GM18907 (cell line): Measurements from ENCODE around the gene SLC29A1.
A peak's percentile ranks its signal among the peaks of the same experiment; 100 is the strongest.
"Not testable (repeated sequence)": the region's sequence is repeated elsewhere in the genome, so short reads cannot be mapped to it uniquely, and the experiment has no call there.

ENCODE experiments used
- ATAC-seq: cut with Tn5 transposase; IDR thresholded peaks from one replicate; pipeline ENCODE4 v1.9.1; 2021; ENCODE audit warnings: mild to moderate bottlenecking, moderate library complexity; ENCODE audit not compliant: unreplicated experiment

SLC29A1 gene

DNA sequence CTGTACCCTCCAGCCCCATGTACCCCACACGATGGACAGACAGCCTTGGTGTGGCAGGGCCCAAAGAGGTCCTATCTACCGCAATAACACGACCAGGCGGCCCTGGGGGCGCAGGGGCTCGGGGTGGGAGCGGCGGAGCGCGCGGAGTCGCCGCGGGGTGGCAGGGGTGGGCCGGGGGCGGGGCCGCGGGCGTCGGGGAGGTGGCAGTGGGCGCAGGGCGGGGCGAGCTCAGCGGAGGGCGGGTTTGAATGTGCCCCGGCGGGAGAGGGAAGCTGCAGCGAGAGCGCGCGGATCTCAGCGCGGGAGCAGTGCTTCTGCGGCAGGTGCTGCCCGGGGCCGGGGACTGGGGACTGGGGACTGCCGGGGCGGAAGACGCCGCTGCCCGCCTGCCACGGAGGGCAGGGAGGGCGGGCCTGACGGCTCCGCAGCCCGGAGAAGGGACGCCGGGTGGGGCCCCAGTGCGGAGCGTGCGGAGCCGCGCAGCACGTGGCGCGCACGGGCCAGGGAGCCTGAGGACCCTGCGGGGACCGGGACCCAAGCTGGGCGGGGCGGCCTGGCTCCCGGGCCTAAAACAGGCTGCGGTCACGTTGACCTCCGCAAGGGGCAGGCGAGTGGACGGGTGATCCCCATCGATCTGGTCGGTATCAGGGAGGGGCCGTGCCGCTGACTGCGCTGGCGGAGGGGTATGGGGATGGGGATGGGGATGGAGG lies at the start of gene SLC29A1:
Gene SLC29A1, plus strand, starts transcription at position 277 of the 710 bp plus-strand sequence. CDS start 3,719 bp downstream, outside the sequence.
- ATAC-seq: peak; percentile 46

DNA sequence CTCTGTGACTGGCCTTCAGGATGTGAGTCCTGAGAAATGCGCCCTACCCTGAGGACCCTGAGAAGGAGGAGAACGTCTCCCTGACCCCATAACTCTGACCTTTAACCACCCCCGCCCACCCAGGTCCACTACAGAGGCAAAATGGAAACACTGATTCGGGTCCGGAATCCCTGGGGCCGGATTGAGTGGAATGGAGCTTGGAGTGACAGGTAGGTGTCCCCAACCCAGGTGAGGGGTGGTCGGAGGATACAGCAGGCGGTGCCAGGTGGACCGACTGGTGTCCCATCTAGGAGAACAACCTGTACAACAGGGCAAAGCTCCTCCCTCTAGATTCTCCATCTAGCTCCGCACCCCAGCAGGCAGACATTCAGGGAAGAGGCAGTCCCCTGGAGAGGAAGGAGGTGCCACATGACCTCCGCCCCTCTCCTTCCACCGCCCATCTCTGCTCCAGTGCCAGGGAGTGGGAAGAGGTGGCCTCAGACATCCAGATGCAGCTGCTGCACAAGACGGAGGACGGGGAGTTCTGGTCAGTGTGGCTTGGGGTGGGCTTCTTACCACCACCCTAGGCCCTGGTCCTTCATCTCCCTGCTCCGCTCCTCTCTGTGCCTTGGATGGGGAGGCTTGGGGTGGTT lies 47.1 kb upstream of the SLC29A1 start:
- peak; percentile 1 for ATAC-seq

DNA sequence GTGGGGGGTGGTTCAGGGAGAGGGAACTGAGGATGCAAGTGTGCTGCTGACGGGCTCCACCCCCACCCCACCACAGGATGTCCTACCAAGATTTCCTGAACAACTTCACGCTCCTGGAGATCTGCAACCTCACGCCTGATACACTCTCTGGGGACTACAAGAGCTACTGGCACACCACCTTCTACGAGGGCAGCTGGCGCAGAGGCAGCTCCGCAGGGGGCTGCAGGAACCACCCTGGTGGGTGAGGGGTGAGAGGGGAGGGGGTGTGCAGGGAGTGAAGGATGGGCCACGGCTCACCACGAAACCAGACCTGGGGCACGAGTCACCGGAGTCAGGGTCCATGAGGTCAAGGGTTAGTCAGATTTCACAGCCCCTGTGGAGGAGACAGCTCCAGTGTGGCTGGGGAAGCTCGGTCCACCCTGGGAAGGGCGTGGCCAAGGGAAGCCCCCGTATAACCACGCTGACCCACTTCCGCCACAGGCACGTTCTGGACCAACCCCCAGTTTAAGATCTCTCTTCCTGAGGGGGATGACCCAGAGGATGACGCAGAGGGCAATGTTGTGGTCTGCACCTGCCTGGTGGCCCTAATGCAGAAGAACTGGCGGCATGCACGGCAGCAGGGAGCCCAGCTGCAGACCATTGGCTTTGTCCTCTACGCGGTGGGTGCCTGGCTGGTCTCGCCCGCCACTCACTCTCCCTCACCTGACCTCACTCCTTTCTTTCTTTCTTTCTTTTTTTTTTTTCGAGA lies 46.5 kb upstream of the SLC29A1 start:
- peak; percentile 69 for ATAC-seq

DNA sequence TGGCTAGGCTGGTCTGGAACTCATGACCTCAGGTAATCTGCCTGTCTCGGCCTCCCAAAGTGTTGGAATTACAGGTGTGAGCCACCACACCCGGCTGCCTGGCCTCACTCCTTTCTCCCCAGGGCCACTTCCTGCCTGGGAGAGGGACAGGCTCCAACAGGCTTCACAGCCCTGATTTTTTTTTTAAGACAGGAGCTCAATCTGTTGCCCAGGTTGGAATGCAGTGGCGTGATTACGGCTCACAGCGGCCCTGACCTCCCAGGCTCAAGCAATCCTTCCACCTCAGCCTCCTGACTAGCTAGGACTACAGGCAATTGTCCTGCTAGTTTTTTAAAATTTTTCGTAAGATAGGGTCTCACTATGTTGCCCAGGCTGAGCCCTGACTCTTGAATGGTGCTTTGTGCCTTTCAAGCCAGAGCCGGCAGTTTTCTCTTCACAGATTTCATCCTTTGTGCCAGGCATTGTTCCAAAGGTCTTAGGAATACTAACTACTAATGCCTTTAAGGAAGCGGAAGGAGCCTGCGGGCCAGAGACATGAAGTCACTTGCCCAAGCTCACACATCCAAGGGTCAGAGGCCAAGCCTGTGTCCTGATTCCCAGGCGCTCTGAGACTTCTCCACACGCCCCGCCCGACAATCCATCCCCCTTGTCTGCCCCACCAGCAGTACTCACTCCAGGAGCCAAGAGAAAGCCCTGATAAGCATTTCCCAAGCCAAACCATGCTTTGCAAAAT lies 45.5 kb upstream of the SLC29A1 start:
- no peak for ATAC-seq

DNA sequence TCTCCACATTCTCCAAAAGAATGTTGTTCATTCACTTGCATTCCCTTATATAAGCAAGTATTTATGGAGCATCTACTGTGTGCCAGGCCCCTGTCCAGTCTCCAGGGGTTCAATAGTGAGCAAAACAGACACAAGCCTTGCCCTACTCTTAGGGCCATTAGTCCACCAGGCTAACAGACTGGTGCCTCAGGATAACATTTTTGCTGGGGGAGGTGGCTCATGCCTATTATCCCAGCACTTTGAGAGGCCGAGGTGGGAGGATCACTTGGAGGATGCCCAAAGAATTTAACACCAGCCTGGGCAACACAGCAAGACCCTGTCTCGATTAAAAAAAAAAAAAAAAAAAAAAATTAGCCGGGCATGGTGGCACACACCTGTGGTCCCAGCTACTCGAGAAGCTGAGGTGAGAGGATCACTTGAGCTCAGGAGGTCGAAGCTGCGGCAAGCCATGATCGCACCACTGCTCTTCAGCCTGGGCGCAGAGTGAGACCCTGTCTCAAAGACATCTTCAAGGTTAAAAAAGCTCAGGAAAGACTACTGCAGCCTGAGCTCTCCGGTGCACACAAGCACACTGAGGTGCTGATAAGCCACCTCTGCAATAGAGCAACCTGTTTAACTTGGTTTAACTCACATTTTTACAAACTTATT lies 44.8 kb upstream of the SLC29A1 start:
- no peak for ATAC-seq

DNA sequence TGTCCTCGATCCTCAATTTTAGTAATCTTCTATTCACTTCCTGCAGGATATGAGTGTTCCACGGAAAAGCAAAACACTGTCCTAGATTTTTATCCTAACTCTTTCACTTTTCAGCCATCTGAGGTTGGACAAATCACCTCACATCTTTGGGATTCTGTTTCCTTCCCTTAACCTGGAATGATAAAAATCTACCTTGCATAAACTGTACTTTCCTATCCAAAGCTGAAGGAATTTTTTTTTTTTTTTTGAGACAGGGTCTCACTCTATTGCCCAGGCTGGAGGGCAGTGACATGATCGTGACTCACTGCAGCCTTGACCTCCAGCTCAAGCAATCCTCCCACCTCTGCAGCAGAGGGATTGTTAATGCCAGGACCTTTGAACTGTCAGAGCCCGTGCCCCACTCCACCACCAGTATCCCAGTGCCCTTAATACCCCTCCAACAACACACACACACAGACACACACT lies 44.3 kb upstream of the SLC29A1 start:
- ATAC-seq: no peak

DNA sequence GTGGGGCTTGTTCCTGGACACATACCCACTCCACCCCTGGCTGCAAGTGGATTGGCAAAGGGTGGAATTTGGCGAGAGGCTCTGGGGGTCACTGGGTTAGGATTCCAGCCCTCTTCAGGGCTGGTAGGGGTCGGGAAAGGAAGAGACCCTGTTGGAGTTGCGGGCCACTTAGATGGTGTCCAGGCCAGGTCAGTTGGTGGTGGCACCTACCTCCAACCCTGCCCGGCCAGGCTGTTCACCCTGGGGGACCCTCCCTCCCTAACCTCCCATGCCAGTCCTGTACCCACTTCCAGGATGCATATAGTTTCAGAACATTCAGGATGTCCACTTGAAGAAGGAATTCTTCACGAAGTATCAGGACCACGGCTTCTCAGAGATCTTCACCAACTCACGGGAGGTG lies 43.7 kb upstream of the SLC29A1 start:
- ATAC-seq: no peak

DNA sequence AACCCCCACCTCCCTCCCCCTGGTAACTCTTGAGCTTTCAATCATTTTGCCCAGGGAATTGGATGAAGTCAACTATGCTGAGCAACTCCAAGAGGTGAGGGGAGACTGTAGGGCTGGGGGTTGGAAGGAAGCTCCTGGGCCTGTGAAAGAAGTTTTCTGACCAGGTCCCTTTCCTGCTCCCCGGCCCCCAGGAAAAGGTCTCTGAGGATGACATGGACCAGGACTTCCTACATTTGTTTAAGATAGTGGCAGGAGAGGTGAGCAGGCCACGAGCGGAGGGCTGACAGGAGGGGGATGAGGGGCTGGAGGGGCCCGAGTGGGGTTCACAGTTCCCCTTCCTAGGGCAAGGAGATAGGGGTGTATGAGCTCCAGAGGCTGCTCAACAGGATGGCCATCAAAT lies 43.0 kb upstream of the SLC29A1 start:
- ATAC-seq: no peak

DNA sequence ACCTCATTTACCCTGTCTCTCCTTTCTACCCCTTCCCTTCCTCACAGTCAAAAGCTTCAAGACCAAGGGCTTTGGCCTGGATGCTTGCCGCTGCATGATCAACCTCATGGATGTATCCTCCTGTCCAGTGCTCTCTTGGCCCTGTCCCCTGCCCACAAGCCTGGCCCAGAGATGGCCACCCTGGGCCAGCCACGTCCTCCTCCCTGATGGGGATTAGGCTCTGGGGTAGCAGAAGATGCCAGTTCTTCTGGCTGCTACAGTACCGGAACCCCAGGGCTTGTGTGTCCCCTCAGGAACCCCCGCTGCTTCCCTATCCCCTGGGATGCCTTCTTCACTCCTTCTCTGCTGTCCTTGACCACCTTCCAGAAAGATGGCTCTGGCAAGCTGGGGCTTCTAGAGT lies 42.5 kb upstream of the SLC29A1 start:
- no peak for ATAC-seq

DNA sequence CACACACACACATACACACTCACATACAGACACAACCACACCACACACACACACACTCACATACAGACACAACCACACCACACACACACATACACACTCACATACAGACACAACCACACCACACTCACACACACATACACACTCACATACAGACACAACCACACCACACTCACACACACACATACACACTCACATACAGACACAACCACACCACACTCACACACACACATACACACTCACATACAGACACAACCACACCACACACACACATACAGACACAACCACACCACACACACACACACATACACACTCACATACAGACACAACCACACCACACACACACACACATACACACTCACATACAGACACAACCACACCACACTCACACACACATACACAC lies 41.6 kb upstream of the SLC29A1 start:
- not testable (repeated sequence) for ATAC-seq

DNA sequence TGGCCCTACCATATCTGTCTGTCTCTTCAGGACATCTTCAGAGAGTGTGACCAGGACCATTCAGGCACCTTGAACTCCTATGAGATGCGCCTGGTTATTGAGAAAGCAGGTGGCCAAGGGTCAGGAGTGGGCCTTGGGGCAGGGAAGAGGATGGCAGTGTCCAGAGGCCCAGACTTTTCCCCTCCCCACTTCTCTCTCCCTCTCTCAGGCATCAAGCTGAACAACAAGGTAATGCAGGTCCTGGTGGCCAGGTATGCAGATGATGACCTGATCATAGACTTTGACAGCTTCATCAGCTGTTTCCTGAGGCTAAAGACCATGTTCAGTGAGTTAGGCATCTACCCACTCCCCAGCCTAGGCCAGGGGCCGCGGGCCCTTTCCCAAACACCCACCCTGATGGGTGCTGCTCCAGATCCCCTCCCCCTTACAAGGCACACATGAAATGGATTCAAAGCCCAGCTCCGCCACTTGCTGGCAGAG lies 40.4 kb upstream of the SLC29A1 start:
- no peak for ATAC-seq

DNA sequence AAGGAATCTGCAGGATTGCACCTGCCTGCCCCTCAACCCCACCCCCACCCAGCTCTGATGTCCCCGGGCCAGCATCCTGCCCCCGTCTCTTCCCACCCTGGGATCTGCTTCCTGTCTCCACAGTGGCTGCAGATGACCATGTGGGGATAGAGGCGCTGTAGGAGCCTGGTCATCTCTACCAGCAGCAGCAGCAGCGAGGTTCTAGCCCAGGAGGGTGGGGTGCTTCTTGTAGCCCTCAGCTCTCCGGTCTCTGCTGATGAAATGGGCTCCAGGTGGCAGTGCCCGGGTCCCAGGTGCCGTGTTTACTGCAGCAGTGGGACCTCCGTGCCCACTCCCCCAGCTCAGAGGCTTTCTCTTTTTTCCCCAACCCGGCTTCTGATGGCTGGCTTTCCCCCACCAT lies 39.6 kb upstream of the SLC29A1 start:
- ATAC-seq: no peak

DNA sequence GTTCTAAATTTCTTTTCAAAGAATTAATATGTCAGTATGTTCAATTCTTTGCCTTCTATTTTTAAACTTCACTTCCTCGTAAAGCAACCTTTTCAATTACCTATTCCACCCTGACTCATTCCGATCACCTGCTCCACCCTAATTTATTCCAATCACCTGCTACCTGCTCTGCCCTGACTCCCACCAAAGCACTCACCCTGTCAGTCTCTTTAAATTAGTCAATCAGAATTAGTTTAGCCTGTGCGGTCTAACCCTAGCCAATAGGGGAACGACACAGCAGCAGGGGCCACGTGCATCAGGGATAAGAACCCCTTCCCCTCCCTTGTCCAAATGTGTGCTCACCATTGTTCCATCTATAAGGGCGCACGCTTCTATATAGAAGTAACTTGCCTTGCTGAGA lies 38.0 kb upstream of the SLC29A1 start:
- ATAC-seq: not testable (repeated sequence)

DNA sequence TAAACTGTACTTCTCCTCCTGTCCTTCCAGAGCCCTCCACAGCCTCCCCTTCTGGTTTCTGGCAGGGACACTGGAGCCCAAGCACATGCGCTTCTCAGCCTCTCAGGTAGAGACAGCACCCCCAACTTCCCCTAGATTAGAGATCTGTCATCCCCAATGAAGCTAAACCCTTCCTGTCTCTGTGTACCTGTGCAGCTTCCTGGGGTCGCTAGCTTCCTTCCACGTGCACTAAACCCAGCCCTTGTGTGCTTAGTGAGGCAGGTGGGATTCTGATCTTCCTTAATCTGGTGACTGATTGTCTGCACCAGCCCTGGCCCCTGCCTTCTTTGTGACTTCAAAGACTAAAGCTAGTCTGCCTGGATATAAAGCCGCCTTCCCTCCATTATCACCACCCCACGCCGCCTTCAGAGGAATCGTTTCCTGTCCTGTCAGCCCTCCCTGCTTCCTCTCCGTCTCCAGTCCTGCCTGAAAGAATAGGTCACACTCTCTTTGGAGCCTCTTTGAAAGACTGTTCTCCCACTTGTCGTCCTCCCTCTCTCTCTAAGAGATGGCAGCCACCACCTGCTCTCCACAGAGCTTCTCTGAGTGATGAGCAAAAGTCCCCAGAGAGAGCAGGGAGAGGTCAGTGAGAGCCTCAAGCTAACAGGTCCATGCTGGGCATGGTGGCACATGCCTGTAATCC lies 37.3 kb upstream of the SLC29A1 start:
- ATAC-seq: no peak

DNA sequence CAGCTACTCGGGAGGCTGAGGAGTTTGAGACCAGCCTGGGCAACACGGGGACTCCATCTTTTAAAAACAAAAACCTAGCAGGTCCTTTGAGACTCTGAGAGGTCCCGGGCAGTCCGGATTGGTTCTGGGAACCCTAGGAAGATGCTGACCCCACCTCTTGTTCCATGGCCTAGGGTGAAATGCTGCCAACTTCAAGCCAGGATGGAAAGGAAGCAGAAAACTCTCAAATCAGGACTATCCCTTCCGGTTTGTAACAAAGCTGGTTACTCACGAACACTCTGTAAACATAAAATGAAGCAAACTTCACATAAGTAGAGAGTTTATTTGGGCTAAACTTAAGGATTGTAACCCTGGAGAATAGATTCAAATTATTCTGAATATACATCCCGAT lies 36.8 kb upstream of the SLC29A1 start:
- ATAC-seq: no peak

DNA sequence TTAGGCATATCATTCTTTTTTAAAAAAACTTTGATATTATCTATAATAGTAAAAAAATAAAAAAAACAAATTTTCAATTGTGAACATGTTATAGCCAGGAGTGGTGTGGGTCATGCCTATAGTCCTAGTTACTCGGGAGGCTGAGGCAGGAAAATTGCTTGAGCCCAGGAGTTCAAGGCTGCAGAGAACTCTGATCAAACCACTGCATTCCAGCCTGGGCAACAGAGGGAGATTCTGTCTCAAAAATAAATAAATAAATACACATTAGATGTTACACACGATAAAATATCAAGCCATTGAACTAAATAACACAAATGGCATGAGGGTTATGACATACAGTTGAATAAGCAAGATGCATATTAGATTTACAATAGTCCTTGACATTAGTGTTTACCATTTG lies 34.6 kb upstream of the SLC29A1 start:
- ATAC-seq: no peak

DNA sequence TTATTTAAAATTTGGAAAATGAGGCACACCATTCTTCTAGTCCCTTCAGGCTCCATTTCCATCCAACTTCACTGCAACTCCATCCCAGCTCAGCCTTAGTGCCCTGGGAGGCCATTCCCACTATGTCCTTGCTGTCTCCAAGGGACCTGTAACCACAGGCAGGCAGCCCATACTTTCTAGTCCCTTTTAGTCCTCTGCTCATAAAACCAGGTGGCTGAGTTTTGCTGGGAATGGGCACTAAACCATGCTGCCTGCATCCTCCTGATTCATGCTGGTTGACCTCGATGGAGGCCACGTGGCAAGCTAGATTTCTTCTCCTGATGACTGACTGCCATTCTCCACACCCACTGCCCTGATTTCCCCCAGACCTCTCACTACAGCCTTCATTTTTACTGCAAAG lies 34.1 kb upstream of the SLC29A1 start:
- ATAC-seq: no peak

DNA sequence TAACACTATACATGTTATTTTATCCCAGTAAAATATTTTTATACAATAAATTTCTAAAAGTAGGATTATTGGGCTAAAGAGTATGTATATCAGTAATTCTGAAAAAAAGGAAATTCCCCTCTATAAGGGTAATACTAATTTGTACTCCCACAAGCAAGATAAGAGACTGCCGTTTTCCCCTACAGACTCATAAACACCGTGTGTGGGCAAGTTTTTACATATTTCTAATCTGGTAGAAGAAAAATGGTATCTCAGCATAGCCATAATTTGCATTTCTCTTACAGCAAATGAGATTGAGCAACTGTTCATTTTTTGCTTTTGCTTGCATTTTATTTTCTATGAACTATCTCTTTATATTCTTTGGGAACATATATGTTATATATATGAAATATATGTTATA lies 32.7 kb upstream of the SLC29A1 start:
- no peak for ATAC-seq

DNA sequence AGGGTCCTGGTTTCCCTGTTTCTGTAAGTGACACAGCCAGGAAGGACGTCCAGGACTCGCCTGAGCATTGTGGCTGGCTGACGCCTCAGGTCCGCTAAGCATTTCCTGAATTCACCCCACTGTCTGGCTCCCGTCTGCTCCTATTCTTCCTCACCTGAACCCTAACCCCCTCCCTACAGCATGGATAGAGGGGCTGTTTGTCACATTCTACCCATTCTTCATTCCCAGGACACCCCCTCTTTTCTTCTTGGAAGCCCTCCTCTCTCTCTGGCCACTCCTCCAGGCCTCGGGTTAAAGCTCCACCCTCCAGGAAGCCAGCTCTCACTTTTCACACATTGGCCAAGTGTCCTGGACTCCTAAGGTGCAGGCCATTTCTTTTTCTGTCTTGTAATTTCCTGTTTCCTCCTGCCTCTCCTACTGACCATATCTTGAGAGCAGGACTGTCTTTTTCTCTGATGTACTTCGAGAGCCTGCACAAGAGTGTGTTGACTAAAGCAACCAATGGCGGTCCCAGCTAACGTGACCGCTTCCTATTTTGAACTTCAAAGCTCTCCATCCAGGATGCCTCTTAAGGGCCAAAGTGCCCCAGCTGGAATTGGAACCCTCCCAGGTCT lies 30.9 kb upstream of the SLC29A1 start:
- ATAC-seq: no peak
